Measurements from ENCODE around the gene ADARB1.
A peak's percentile ranks its signal among the peaks of the same experiment; 100 is the strongest.

The ADARB1 gene

DNA sequence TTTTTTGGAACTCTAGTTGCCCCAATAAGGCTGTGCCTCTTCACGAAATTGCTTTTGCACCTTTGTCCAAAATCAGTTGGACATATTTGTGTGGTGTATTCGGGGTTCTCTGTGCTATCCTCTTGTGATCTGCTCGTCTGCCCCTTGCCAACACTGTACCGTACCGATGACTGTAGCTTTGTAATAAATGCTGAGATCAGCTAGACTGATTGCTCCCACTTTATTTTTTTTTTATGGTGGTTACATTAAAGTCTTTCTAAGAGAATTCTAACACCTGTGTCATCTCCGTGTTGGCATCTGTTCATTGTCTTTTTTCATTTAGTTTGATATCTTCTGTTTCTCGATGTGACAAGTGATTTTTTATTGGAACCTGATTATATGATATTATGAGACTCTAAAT is 94.1 kb downstream of the ADARB1 start:
- Mint-ChIP-seq H3K27ac (no peak overlapping the region), H3K36me3 (ENCODE audit: low read depth) (no peaks in the 10 kb centered on the region), H3K4me3 (no peak overlapping the region), H3K27me3 (ENCODE audit: low read depth, poor library complexity) (peaks cover 3% of the 10 kb centered on the region), H3K9me3 (no peaks in the 10 kb centered on the region), H3K4me1 (peaks cover 6% of the 10 kb centered on the region)
- DNase-seq = no peak
- TF ChIP-seq, protein P1, sequence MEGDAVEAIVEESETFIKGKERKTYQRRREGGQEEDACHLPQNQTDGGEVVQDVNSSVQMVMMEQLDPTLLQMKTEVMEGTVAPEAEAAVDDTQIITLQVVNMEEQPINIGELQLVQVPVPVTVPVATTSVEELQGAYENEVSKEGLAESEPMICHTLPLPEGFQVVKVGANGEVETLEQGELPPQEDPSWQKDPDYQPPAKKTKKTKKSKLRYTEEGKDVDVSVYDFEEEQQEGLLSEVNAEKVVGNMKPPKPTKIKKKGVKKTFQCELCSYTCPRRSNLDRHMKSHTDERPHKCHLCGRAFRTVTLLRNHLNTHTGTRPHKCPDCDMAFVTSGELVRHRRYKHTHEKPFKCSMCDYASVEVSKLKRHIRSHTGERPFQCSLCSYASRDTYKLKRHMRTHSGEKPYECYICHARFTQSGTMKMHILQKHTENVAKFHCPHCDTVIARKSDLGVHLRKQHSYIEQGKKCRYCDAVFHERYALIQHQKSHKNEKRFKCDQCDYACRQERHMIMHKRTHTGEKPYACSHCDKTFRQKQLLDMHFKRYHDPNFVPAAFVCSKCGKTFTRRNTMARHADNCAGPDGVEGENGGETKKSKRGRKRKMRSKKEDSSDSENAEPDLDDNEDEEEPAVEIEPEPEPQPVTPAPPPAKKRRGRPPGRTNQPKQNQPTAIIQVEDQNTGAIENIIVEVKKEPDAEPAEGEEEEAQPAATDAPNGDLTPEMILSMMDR (IDR thresholded peaks at IDR 0.05) = no peak

DNA sequence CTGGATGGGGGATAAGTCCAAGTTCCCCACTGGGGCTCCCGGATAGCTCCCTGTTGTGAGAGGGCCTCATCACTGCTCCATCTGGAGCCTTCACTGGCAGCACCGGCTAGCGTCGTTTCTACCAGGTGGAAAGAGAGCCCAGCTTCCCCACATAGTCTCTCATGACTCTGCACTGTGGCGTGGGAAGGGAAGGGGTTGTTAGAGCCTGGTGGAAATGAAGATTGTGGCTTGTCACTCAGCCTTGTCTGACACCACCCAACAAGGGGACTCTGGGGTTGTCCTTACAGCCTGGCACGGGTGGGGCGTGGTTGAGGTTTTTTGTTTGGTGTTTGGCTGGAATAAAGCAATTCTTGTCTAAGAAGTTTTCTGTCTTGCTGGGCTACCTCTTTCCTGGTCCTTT is 94.6 kb downstream of the ADARB1 start:
- TF ChIP-seq, protein P1 (IDR thresholded peaks at IDR 0.05) = no peak
- Mint-ChIP-seq H3K27ac (no peak overlapping the region), H3K4me1 (peaks cover 6% of the 10 kb centered on the region), H3K9me3 (no peaks in the 10 kb centered on the region), H3K27me3 (ENCODE audit: low read depth, poor library complexity) (peaks cover 3% of the 10 kb centered on the region), H3K4me3 (no peak overlapping the region), H3K36me3 (ENCODE audit: low read depth) (no peaks in the 10 kb centered on the region)
- no peak for DNase-seq

GRCh38 chr21:45169682-45170081 is 95.3 kb downstream of the ADARB1 start:
- H3K4me3 Mint-ChIP-seq = no peak overlapping the region
- H3K27ac Mint-ChIP-seq = no peak overlapping the region
- TF ChIP-seq, protein P1 (IDR thresholded peaks at IDR 0.05) = no peak
- H3K36me3 Mint-ChIP-seq (ENCODE audit: low read depth) = no peaks in the 10 kb centered on the region
- peaks cover 3% of the 10 kb centered on the region for H3K27me3 Mint-ChIP-seq (ENCODE audit: low read depth, poor library complexity)
- H3K4me1 Mint-ChIP-seq = peaks cover 6% of the 10 kb centered on the region
- H3K9me3 Mint-ChIP-seq = no peaks in the 10 kb centered on the region
- no peak for DNase-seq

DNA sequence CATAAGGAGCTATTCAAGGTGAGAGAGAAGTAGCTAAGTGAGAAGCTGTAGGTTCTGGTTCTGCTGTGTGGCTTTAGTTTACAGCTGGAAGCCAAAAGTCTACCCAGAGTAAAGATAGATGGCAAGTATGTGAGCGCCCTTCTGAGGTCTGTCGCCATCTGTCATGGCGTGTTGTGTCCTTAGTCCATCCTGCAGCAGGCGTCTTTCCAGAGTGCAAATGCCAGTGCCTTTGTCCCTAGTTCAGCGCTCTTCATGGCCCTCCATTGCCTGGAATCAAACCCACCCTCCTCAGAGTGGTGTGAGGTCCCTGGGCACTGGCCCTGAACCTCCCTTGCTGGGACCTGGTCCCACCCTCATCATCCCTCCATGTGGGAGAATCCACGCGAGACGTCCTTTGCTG is 96.6 kb downstream of the ADARB1 start:
- no peaks in the 10 kb centered on the region for H3K9me3 Mint-ChIP-seq
- TF ChIP-seq, protein P1 (IDR thresholded peaks at IDR 0.05) = no peak
- peaks cover 3% of the 10 kb centered on the region for H3K27me3 Mint-ChIP-seq (ENCODE audit: low read depth, poor library complexity)
- DNase-seq = no peak
- H3K4me1 Mint-ChIP-seq = peaks cover 6% of the 10 kb centered on the region
- no peak overlapping the region for H3K4me3 Mint-ChIP-seq
- H3K36me3 Mint-ChIP-seq (ENCODE audit: low read depth) = no peaks in the 10 kb centered on the region
- H3K27ac Mint-ChIP-seq = peak overlapping the region; percentile 23

- Mint-ChIP-seq H3K4me3 (no peak overlapping the region), H3K36me3 (ENCODE audit: low read depth) (peaks cover 14% of the 10 kb centered on the region), H3K4me1 (peaks cover 11% of the 10 kb centered on the region), H3K27me3 (ENCODE audit: low read depth, poor library complexity) (peaks cover 3% of the 10 kb centered on the region), H3K27ac (no peak overlapping the region), H3K9me3 (no peaks in the 10 kb centered on the region)
- TF ChIP-seq, protein P1 (IDR thresholded peaks at IDR 0.05) = no peak
- no peak for DNase-seq
These were observed 98.0 kb downstream of the ADARB1 start for GRCh38 chr21:45172420-45172819.

GRCh38 chr21:45175326-45176095 is 101.1 kb downstream of the ADARB1 start:
- Mint-ChIP-seq H3K36me3 (ENCODE audit: low read depth) (peaks cover 16% of the 10 kb centered on the region), H3K4me3 (no peak overlapping the region), H3K27me3 (ENCODE audit: low read depth, poor library complexity) (peaks cover 3% of the 10 kb centered on the region), H3K4me1 (peaks cover 16% of the 10 kb centered on the region), H3K9me3 (no peaks in the 10 kb centered on the region), H3K27ac (no peak overlapping the region)
- TF ChIP-seq, protein P1 (IDR thresholded peaks at IDR 0.05) = no peak
- no peak for DNase-seq
